GM19463 (cell line): ENCODE measurements around the gene IGSF3.
"Not testable (repeated sequence)": the region's sequence is repeated elsewhere in the genome, so short reads cannot be mapped to it uniquely, and the experiment has no call there.

Experiments used
- ATAC-seq: cut with Tn5 transposase; IDR thresholded peaks from one replicate; pipeline ENCODE4 v1.9.1; 2021; ENCODE audit warnings: mild to moderate bottlenecking, moderate library complexity; ENCODE audit not compliant: unreplicated experiment

Gene IGSF3

GRCh38 chr1:116580446-116581322 lies 86.8 kb downstream of the IGSF3 start:
- ATAC-seq: no peak

GRCh38 chr1:116579259-116579875 lies 88.2 kb downstream of the IGSF3 start:
- ATAC-seq: no peak

GRCh38 chr1:116578581-116578980 lies 89.0 kb downstream of the IGSF3 start:
- no peak for ATAC-seq

DNA sequence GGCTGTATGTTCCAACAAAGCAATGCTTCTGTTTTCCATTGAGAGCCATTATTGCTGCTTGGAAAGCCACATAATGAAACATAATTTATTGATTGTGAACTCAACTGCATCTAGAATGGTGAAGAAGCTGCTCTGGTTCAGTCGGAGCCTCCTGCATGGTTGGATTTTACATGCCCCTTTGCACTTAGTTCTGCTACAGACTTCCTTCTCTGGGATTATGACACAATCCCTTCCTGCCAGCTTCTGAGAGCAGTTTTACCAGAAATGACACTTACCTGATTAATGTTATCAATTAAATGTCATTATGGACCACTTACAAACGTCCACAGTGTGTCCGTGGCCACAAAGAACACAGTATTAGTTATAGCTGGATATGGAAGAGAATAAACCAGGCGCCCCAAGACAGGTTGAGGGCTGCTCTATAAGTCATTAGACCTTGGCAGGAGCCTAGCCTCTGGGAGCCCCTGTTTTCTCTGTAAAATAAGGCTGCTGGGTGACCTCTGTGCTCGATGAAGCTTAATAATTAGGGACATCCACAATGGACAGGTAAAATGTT lies 89.7 kb downstream of the IGSF3 start:
- ATAC-seq: no peak

- no peak for ATAC-seq
Measured at GRCh38 chr1:116574581-116575291, 92.8 kb downstream of the IGSF3 start.

DNA sequence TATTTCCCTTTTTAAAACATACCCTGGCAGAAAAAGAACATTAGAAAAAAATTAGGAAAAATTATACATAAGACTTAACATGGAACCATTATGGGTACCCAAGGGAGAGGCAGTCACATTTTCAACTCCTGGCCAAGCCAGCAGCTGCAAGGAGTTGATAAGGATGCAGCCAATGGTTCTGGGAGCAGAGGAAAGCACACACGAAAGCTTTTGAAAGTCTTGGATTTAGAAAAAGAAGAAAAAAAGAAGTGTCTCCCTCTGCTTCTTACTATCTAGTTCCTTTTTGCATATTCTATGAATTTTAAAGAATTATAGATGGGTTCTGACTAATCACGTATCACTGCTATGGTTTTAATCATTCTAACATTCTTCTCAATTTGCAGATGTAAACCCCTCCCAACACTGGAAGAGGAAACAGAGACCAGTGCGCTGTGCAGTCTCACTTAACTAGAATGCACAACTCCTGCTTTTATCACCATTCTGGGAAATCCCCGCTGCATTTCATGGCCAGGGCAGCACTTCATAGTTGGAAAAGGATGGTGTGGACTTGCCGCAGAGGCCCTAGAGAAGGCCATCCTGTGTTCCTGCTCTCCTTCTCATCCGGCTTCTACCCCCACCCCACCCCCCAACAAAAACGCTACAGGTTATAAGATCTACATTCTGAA lies 94.0 kb downstream of the IGSF3 start:
- no peak for ATAC-seq

DNA sequence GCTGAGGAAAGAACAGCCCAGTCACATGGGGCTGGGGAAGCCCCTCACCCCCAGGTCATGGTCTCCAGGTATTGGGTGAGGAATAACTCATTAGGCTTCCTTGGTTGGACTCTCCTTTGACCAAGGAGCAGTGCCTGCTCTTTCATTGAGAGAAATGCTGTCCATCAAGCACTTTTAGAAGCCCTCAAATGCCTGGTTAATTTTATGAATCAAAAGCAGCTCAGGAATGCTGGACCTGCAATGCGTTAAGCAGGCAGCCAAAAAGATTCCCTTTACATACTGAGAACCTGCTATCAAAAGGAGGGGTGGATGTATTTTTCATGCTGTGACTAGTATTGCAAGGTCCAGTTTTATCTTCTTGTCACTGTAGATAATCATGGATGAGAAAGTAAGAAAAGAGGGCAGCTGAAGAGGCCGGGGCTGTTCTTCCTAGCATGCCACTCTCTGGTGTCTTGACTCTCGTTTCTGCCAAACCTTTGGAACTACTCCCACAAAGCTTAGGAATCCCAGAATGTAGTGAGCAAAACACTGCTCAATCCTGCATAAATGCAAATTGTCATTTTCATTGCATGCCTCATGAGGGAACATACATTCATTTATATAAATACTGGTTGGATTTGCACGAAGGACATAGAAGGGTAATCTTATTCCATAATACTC lies 94.6 kb downstream of the IGSF3 start:
- ATAC-seq: no peak

GRCh38 chr1:116572099-116572498 lies 95.4 kb downstream of the IGSF3 start:
- no peak for ATAC-seq

DNA sequence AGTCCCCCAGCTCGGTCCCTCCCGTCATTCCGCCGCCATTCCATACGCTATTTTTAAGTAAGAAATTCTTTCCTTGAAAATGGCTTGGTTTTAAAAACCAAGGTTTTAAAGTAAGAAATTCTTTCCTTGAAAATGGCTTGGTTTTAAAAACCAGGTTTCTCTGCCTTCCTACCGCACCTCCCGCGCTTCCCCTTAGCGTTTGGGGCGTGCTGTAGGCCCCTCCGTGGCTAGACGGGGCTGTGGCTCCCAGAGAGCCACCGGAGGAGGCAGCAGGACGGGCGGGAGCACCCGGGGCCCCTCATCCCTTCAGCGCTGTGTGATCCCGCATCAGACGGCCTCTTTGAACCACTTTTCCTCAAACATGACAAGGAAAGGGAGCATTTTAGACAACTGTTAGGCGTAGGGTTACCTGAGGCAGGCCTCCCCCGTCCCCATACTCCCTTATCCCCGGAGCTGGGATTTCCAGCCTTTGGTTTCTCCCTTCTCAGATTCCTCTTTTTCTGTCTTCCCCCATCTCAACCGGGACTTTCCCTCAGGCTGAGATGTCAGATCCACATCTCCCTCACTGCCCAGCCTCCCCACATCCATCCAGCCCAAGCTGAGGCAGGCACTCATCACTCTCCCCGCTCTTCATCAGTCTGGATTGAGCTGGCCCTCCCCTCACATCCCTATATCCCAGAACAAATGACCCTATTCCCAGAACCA lies 96.2 kb downstream of the IGSF3 start:
- ATAC-seq: no peak

DNA sequence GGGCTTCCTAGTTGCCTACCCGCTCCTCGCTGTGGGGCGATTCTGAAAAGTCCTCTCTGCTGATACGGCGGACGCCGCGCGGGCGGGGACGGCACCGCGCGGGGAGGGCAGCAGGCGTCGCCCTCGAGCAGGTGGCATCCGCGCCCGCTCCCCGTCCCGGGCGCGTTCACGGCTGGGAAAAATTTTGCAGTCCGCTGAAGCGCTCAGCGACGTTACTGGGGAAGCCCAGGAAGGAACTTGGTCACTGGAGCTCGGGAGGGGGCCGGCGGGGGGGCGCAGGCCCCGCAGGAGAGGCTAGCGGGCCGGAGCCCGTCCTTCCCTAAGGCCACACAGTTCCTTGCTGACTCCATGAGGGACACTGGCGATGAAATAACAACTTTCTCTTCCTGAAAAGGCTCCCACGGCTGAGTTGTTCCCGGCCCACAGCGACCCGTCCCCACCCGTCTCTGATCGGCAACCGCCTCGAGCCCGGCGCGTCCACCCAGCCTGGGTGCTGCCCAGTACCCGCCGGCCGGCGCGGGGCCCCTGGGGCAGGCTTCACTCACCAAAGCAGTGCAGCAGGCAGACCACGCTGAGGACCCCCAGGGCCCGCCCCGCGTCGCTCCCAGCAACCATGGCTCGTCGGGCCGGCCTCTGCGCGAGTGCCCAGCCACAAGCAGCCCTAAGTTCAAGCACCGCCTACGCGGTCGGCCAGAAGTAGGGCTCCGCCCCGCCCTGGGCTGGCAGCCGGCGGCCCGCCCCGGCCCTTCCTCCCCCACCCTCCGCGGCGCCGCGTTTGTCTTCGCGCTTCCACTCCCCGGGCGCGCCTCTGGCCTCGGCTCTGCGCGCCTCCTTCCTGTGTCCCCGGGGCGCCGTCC lies 96.9 kb downstream of the IGSF3 start, which contains the start of gene CD58:
CD58 (minus strand) TSS at position 669 of the 857 bp plus-strand sequence; CDS start at position 615, 54 bp downstream.
- peak; percentile 67 for ATAC-seq

DNA sequence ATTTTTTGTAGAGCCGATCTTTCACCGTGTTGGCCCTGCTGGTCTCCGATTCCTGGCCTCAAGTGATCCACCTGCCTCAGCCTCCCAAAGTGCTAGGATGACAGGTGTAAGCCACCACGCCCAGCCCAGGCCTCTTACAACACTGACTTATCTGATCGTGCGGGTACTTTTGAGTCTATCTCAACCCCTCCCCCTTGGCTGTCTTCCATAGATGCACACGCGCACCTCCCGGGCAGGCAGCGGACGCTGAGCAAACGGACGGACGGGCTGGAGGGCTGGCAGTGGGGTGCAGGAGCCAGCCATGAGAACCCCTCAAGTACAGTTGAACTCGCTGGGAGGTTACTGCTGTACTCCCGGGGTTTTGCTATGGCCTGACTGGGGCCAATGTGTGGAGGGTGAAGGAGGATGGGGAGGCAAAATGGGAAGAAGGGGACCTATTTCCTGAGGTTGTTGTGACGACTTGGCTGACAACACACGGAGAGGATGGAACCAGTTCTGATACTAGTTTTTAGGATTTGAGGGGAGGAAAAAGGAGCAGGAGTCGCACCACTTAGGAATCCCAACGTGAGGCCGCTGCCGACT lies 97.7 kb downstream of the IGSF3 start:
- no peak for ATAC-seq

- no peak for ATAC-seq
Measured at GRCh38 chr1:116569381-116569670, 98.2 kb downstream of the IGSF3 start.

- no peak for ATAC-seq
Measured at GRCh38 chr1:116568662-116569380, 98.7 kb downstream of the IGSF3 start.

GRCh38 chr1:116567790-116568661 lies 99.5 kb downstream of the IGSF3 start:
- no peak for ATAC-seq

- ATAC-seq: no peak
Measured at GRCh38 chr1:116565222-116565621, 102.3 kb downstream of the IGSF3 start.

GRCh38 chr1:116564426-116564825 lies 103.1 kb downstream of the IGSF3 start:
- ATAC-seq: no peak

GRCh38 chr1:116562465-116562864 lies 105.1 kb downstream of the IGSF3 start:
- not testable (repeated sequence) for ATAC-seq
